ENCODE results near the gene NABP2.
A peak's percentile ranks its signal among the peaks of the same experiment; 100 is the strongest.
"Not testable (repeated sequence)": the region's sequence is repeated elsewhere in the genome, so short reads cannot be mapped to it uniquely, and the experiment has no call there.

The NABP2 gene

GRCh38 chr12:56224102-56224701 lies at the start of gene NABP2:
NABP2 (plus strand) TSS chr12:56224342; CDS start chr12:56224857, 515 bp downstream.
- DNase-seq (ENCODE audit: low read depth in 3 of 3, low spot score in 1 of 3), result peak; percentile 77 to 83 (median 80)

- no peak for DNase-seq (ENCODE audit: low read depth in 3 of 3, low spot score in 1 of 3)
Observed at GRCh38 chr12:56178347-56178746, 45.8 kb upstream of the NABP2 start.

- no peak for DNase-seq (ENCODE audit: low read depth in 3 of 3, low spot score in 1 of 3)
Observed at GRCh38 chr12:56186957-56187356, 37.2 kb upstream of the NABP2 start.

- DNase-seq (ENCODE audit: low read depth in 3 of 3, low spot score in 1 of 3), result no peak
Observed at GRCh38 chr12:56188131-56188777, 35.9 kb upstream of the NABP2 start.

- DNase-seq (ENCODE audit: low read depth in 3 of 3, low spot score in 1 of 3), result peak in 1 of 3 donors; percentile 11
Observed at GRCh38 chr12:56188778-56189098, 35.4 kb upstream of the NABP2 start.

- peak; percentile 64 to 73 (median 73) for DNase-seq (ENCODE audit: low read depth in 3 of 3, low spot score in 1 of 3)
Observed at GRCh38 chr12:56189099-56189917, 34.8 kb upstream of the NABP2 start, which contains the start of gene SMARCC2. SMARCC2 (minus strand) TSS chr12:56189483; CDS start chr12:56189461, 22 bp downstream.

- DNase-seq (ENCODE audit: low read depth in 3 of 3, low spot score in 1 of 3), result peak; percentile 25 to 90 (median 45)
Observed at GRCh38 chr12:56189918-56190694, 34.0 kb upstream of the NABP2 start.

- DNase-seq (ENCODE audit: low read depth in 3 of 3, low spot score in 1 of 3), result no peak
Observed at GRCh38 chr12:56190695-56191155, 33.4 kb upstream of the NABP2 start.

- no peak for DNase-seq (ENCODE audit: low read depth in 3 of 3, low spot score in 1 of 3)
Observed at GRCh38 chr12:56192582-56192981, 31.6 kb upstream of the NABP2 start.

- DNase-seq (ENCODE audit: low read depth in 3 of 3, low spot score in 1 of 3), result peak; percentile 34 to 39 (median 35)
Observed at GRCh38 chr12:56193025-56193578, 31.0 kb upstream of the NABP2 start.

- not testable (repeated sequence) for DNase-seq (ENCODE audit: low read depth in 3 of 3, low spot score in 1 of 3)
Observed at GRCh38 chr12:56196818-56197550, 27.2 kb upstream of the NABP2 start.

GRCh38 chr12:56197921-56198635 lies 26.1 kb upstream of the NABP2 start:
- no peak for DNase-seq (ENCODE audit: low read depth in 3 of 3, low spot score in 1 of 3)

- DNase-seq (ENCODE audit: low read depth in 3 of 3, low spot score in 1 of 3), result no peak
Observed at GRCh38 chr12:56198836-56199235, 25.3 kb upstream of the NABP2 start.

- DNase-seq (ENCODE audit: low read depth in 3 of 3, low spot score in 1 of 3), result no peak
Observed at GRCh38 chr12:56202366-56202765, 21.8 kb upstream of the NABP2 start.

- no peak for DNase-seq (ENCODE audit: low read depth in 3 of 3, low spot score in 1 of 3)
Observed at GRCh38 chr12:56202838-56203237, 21.3 kb upstream of the NABP2 start.

- DNase-seq (ENCODE audit: low read depth in 3 of 3, low spot score in 1 of 3), result no peak
Observed at GRCh38 chr12:56204275-56204674, 19.9 kb upstream of the NABP2 start.

- no peak for DNase-seq (ENCODE audit: low read depth in 3 of 3, low spot score in 1 of 3)
Observed at GRCh38 chr12:56205445-56205844, 18.7 kb upstream of the NABP2 start.

GRCh38 chr12:56206452-56207166 lies 17.5 kb upstream of the NABP2 start:
- DNase-seq (ENCODE audit: low read depth in 3 of 3, low spot score in 1 of 3), result peak in 1 of 3 donors; percentile 16

- DNase-seq (ENCODE audit: low read depth in 3 of 3, low spot score in 1 of 3), result no peak
Observed at GRCh38 chr12:56208006-56208405, 16.1 kb upstream of the NABP2 start.

Measured in stimulated activated CD4-positive, alpha-beta T cell treated with anti-CD3 and anti-CD28 coated beads, TNF-alpha, amount 100 ng/mL, for 1 hour (primary cell).